ENCODE results near the gene ABHD16A. TPM values are rescaled to one million over a fixed set of nuclear protein-coding genes. Genes with fewer than 3 reads are reported as not detected.

The ABHD16A gene
- total RNA-seq, 1 donor from 2014 or later = 65.4 TPM

DNA sequence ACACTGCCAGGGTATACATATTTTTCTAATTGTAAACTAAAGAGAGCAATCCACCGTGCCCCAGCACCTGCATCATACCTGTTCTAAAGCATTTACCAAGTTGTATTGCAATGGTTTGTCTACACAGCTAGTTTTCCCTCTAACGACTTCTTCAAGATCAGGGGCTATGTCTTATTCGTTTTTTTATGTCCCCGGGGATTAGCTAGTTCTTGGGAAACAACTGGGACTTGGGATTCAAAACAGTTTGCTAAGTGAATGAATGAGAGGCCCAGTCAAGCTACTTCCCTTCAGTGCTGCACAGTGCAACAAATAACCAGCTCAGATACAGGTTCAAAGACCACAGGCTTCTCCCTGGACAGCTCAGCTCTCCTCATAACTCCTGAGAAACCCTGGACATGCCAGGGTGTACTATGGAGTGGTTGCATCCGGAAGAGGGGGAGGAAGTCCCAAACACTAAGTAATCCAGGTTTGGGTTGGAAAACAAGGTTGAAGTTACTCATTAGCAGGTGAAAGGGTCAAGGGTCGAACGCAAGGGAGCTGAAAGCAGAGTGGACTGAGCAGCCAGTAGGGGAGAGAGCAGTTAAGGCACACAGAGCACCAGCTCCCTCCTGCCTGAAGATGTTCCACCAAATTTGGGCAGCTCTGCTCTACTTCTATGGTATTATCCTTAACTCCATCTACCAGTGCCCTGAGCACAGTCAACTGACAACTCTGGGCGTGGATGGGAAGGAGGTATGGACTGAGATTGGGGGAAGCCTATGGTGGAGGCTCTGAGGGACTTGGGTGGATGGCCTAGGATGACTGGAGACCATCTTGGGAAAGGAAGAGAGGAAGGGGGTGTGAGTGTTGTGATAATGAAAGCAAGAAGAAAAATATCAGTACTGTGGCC lies 47.5 kb downstream of the ABHD16A start, which contains the start of gene APOM:
Gene APOM, plus strand, starts transcription at position 546 of the 889 bp plus-strand sequence. Its CDS starts 73 bp downstream, at position 619.

Other genes with a start within 250 kb of the ABHD16A start
- 8.2 and 8.4 TPM in 2 replicates for gene MICB, start 205.2 kb downstream of the ABHD16A start, total RNA-seq
- not detected in 2 replicates for gene MCCD1, start 174.4 kb downstream of the ABHD16A start, total RNA-seq
- 317 and 461 TPM in 2 replicates for gene DDX39B, start 161.3 kb downstream of the ABHD16A start, total RNA-seq
- gene ATP6V1G2, start 156.7 kb downstream of the ABHD16A start, total RNA-seq = 4.8 and 5.0 TPM in 2 replicates
- gene NFKBIL1, start 155.7 kb downstream of the ABHD16A start, total RNA-seq = 27.3 and 31.5 TPM in 2 replicates
- gene LTA, start 131.0 kb downstream of the ABHD16A start, total RNA-seq = not detected in 2 replicates
- not detected in 2 replicates for gene TNF, start 127.8 kb downstream of the ABHD16A start, total RNA-seq
- not detected in 2 replicates for gene LTB, start 120.9 kb downstream of the ABHD16A start, total RNA-seq
- not detected in 2 replicates for gene LST1, start 117.0 kb downstream of the ABHD16A start, total RNA-seq
- not detected in 2 replicates for gene NCR3, start 110.3 kb downstream of the ABHD16A start, total RNA-seq
- not detected in 2 replicates for gene AIF1, start 88.1 kb downstream of the ABHD16A start, total RNA-seq
- gene PRRC2A, start 82.6 kb downstream of the ABHD16A start, total RNA-seq = 18.6 and 21.4 TPM in 2 replicates
- gene BAG6, start 50.7 kb downstream of the ABHD16A start, total RNA-seq = 64.6 and 88.0 TPM in 2 replicates
- gene APOM, start 47.4 kb downstream of the ABHD16A start, total RNA-seq = 1.3 and 2.8 TPM in 2 replicates
- 17.9 and 23.8 TPM in 2 replicates for gene C6orf47, start 42.5 kb downstream of the ABHD16A start, total RNA-seq
- gene GPANK1, start 38.3 kb downstream of the ABHD16A start, total RNA-seq = 13.4 and 14.3 TPM in 2 replicates
- 97.7 and 99.1 TPM in 2 replicates for gene CSNK2B, start 37.2 kb downstream of the ABHD16A start, total RNA-seq
- gene LY6G5B, start 33.3 kb downstream of the ABHD16A start, total RNA-seq = 2.1 and 2.6 TPM in 2 replicates
- gene LY6G5C, start 22.3 kb downstream of the ABHD16A start, total RNA-seq = 0.09 and 0.43 TPM in 2 replicates
- gene LY6G6F, start 3.5 kb upstream of the ABHD16A start, total RNA-seq = not detected in 2 replicates
- not detected in 2 replicates for gene LY6G6D, start 12.0 kb upstream of the ABHD16A start, total RNA-seq
- gene LY6G6C, start 18.4 kb upstream of the ABHD16A start, total RNA-seq = not detected in 2 replicates
- not detected in 2 replicates for gene MPIG6B, start 20.0 kb upstream of the ABHD16A start, total RNA-seq
- 74.1 and 102 TPM in 2 replicates for gene DDAH2, start 26.0 kb upstream of the ABHD16A start, total RNA-seq
- gene CLIC1, start 33.2 kb upstream of the ABHD16A start, total RNA-seq = 529 and 547 TPM in 2 replicates
- 3.2 and 3.3 TPM in 2 replicates for gene MSH5, start 36.7 kb upstream of the ABHD16A start, total RNA-seq
- gene SAPCD1, start 59.3 kb upstream of the ABHD16A start, total RNA-seq = 0.28 TPM in 2 replicates
- gene VWA7, start 74.0 kb upstream of the ABHD16A start, total RNA-seq = 0.14 and 0.28 TPM in 2 replicates
- 36.0 and 38.7 TPM in 2 replicates for gene VARS1, start 92.4 kb upstream of the ABHD16A start, total RNA-seq
- 22.3 and 27.3 TPM in 2 replicates for gene LSM2, start 103.6 kb upstream of the ABHD16A start, total RNA-seq
- gene HSPA1L, start 112.0 kb upstream of the ABHD16A start, total RNA-seq = 1.7 and 1.9 TPM in 2 replicates
- 63.6 and 87.8 TPM in 2 replicates for gene HSPA1A, start 112.2 kb upstream of the ABHD16A start, total RNA-seq
- gene HSPA1B, start 124.4 kb upstream of the ABHD16A start, total RNA-seq = 113 and 131 TPM in 2 replicates
- gene NEU1, start 159.5 kb upstream of the ABHD16A start, total RNA-seq = 88.7 and 119 TPM in 2 replicates
- gene SLC44A4, start 175.7 kb upstream of the ABHD16A start, total RNA-seq = not detected in 2 replicates
- 48.6 and 68.9 TPM in 2 replicates for gene EHMT2, start 194.4 kb upstream of the ABHD16A start, total RNA-seq
- gene ZBTB12, start 198.8 kb upstream of the ABHD16A start, total RNA-seq = 3.8 and 7.2 TPM in 2 replicates
- 5.4 and 8.4 TPM in 2 replicates for gene C2, start 224.4 kb upstream of the ABHD16A start, total RNA-seq
- gene CFB, start 242.8 kb upstream of the ABHD16A start, total RNA-seq = 46.1 and 61.2 TPM in 2 replicates

Data from smooth muscle cell of bladder (primary cell).